Brain microvascular endothelial cell (primary cell): ENCODE results near the gene PDE4D.
"Not testable (repeated sequence)": the region's sequence is repeated elsewhere in the genome, so short reads cannot be mapped to it uniquely, and the experiment has no call there.

Experiments used
- DNase-seq: peaks from one replicate; pipeline ENCODE4 v3.0.0-alpha.2; 2020
- H3K27ac ChIP-seq: fragments of 250-450 bp; sonication (Bioruptor Pico); 2 replicates; pipeline ENCODE4 v1.5.1; 2020; ENCODE audit warnings: mild to moderate bottlenecking, moderate library complexity
- H3K27me3 ChIP-seq: fragments of 250-450 bp; sonication (Bioruptor Pico); replicated peaks from 2 replicates; pipeline ENCODE4 v1.5.1; 2020; ENCODE audit warnings: mild to moderate bottlenecking
- H3K36me3 ChIP-seq: fragments of 250-450 bp; sonication (Bioruptor Pico); replicated peaks from 2 replicates; pipeline ENCODE4 v1.5.1; 2020; ENCODE audit warnings: mild to moderate bottlenecking
- H3K4me3 ChIP-seq: 2 replicates; pipeline ENCODE4 v1.5.1; 2011; ENCODE audit warnings: low read depth, mild to moderate bottlenecking, control low read depth, low read length, moderate library complexity
- CTCF ChIP-seq: IDR thresholded peaks from 2 replicates; pipeline ENCODE4 v1.5.1; 2011; ENCODE audit warnings: low read depth, mild to moderate bottlenecking, moderate library complexity, low read length, control low read depth, inconsistent platforms; ENCODE audit errors: missing control alignments
- in situ Hi-C: cut with HindIII; loops from 2 replicates; pipeline ENCODE4 v1.10.0; 2017; ENCODE audit warnings: low sequenced_read_pairs, low pct_ligation_motif_present

The PDE4D gene

GRCh38 chr5:59474324-59474723, 419.2 kb downstream of the PDE4D start:
- no peak for DNase-seq
- Histone ChIP-seq H3K27me3 (no peaks in the 10 kb centered on the region), H3K4me3 (no peak overlapping the region), H3K27ac (no peak overlapping the region), H3K36me3 (no peaks in the 10 kb centered on the region)
- in situ Hi-C loops = no loop called here
- TF ChIP-seq CTCF = no peak

GRCh38 chr5:59473611-59474010, 419.9 kb downstream of the PDE4D start:
- TF ChIP-seq CTCF = no peak
- no peak overlapping the region for H3K4me3 ChIP-seq
- no peak for DNase-seq
- H3K27me3 ChIP-seq = no peaks in the 10 kb centered on the region
- no peak overlapping the region for H3K27ac ChIP-seq
- in situ Hi-C loops = no loop called here
- no peaks in the 10 kb centered on the region for H3K36me3 ChIP-seq

- Histone ChIP-seq H3K4me3 (no peak overlapping the region), H3K27me3 (no peaks in the 10 kb centered on the region), H3K36me3 (no peaks in the 10 kb centered on the region), H3K27ac (no peak overlapping the region)
- no peak for DNase-seq
- in situ Hi-C loops = no loop called here
- TF ChIP-seq CTCF = no peak
Observed at GRCh38 chr5:59471463-59471862, 422.1 kb downstream of the PDE4D start.

- in situ Hi-C loops = no loop called here
- H3K27ac ChIP-seq = no peak overlapping the region
- no peak overlapping the region for H3K4me3 ChIP-seq
- DNase-seq = no peak
- no peak for TF ChIP-seq CTCF
- no peaks in the 10 kb centered on the region for H3K36me3 ChIP-seq
- H3K27me3 ChIP-seq = no peaks in the 10 kb centered on the region
Observed at GRCh38 chr5:59467969-59468368, 425.6 kb downstream of the PDE4D start.

DNA sequence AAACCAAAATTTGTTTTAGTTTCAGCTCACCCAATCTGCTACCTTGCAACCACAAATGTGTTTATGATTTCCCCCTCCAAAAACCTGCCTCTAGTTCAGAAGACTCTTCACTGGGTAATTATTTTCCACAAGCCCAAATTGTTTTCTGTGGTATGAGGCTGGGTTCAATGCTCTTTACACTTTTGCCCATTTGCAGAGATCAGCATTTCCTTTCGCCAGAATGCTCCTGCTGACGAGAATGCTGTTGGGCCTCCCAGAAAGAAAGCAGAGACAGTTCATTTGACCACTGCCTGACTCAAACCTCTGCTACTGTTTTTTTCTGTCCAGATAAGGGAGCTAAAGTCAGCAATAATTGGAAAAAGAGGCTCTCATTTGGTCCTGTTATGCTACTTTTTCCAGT, 427.3 kb downstream of the PDE4D start:
- H3K27me3 ChIP-seq = no peaks in the 10 kb centered on the region
- H3K27ac ChIP-seq = no peak overlapping the region
- H3K4me3 ChIP-seq = no peak overlapping the region
- no peak for TF ChIP-seq CTCF
- H3K36me3 ChIP-seq = no peaks in the 10 kb centered on the region
- DNase-seq = no peak
- in situ Hi-C loops = no loop called here

DNA sequence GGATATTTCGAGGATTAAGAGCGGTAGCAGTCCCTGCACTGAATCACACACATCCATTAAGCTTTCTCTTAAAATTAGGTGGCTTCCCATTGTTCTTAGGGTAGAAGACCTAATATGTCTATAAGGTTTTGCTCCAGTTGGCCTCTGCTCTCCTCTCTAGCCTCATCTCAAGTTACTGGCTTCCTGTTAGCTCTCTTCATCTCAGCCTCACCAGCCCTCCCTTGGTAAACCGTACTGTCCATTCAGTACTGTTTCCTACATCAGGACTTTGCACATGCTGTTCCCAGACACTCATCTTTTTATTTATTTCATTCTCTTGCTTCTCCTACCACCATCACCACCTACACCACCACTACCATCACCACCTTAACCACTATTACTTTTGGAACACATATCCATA, 428.6 kb downstream of the PDE4D start:
- TF ChIP-seq CTCF = no peak
- Histone ChIP-seq H3K4me3 (no peak overlapping the region), H3K27ac (no peak overlapping the region), H3K36me3 (no peaks in the 10 kb centered on the region), H3K27me3 (no peaks in the 10 kb centered on the region)
- DNase-seq = no peak
- in situ Hi-C loops = no loop called here

GRCh38 chr5:59463618-59464166, 429.8 kb downstream of the PDE4D start:
- in situ Hi-C loops, DNase-seq, H3K36me3 ChIP-seq, H3K27ac ChIP-seq, H3K27me3 ChIP-seq, H3K4me3 ChIP-seq: not testable (repeated sequence)
